Kidney (tissue), 14 donors: ENCODE measurements around the gene FUT8. TPM values are rescaled to one million over a fixed set of nuclear protein-coding genes. Genes with fewer than 3 reads are reported as not detected.

ENCODE experiments used
- DNase-seq, 5 donors: peaks; one replicate each; pipeline ENCODE4 v3.0.0-alpha.2; 2013 to 2020
- FAIRE-seq: peaks from 2 replicates; lab custom pipeline; 2012; peaks lifted over from hg19 to GRCh38; lab: Jason Lieb, UNC
- H3K27ac ChIP-seq, 2 donors: one replicate each; pipeline ENCODE4 v1.7.0; 2013; ENCODE audit warnings: low read depth in 2 of 2, low read length in 2 of 2, inconsistent platforms in 1 of 2
- H3K27me3 ChIP-seq: one replicate; pipeline ENCODE4 v1.7.1; 2013; ENCODE audit warnings: low read length, inconsistent platforms; ENCODE audit not compliant: control insufficient read depth, insufficient read depth
- H3K36me3 ChIP-seq, 3 donors: one replicate each; pipeline versions ENCODE4 v1.7.0 to v1.7.1; 2013; ENCODE audit warnings: low read length in 3 of 3, control low read depth in 1 of 3, inconsistent platforms in 1 of 3; ENCODE audit not compliant: insufficient read depth in 3 of 3, control insufficient read depth in 2 of 3
- H3K4me1 ChIP-seq, 3 donors: one replicate each; pipeline versions ENCODE4 v1.7.0 to v1.7.1; 2013; ENCODE audit warnings: low read length in 3 of 3, inconsistent platforms in 1 of 3, low read depth in 1 of 3; ENCODE audit not compliant: control insufficient read depth in 2 of 3, insufficient read depth in 2 of 3
- H3K4me3 ChIP-seq, 3 donors: one replicate each; pipeline versions ENCODE4 v1.7.0 to v1.8.1; 2013; ENCODE audit warnings: low read length in 3 of 3, control low read depth in 1 of 3, inconsistent platforms in 1 of 3
- H3K9ac ChIP-seq, 3 donors: one replicate each; pipeline versions ENCODE4 v1.7.0 to v1.7.1; 2013; ENCODE audit warnings: low read length in 3 of 3, control low read depth in 1 of 3, inconsistent platforms in 1 of 3
- H3K9me3 ChIP-seq, 3 donors: one replicate each; pipeline versions ENCODE4 v1.7.0 to v1.7.1; 2013; ENCODE audit warnings: low read length in 3 of 3, control low read depth in 1 of 3, inconsistent platforms in 1 of 3; ENCODE audit not compliant: control insufficient read depth in 2 of 3, insufficient read depth in 1 of 3
- intact Hi-C: fragments of 100-400 bp; cut with DNase I; formaldehyde crosslinking; loops from one replicate; pipeline ENCODE4 v1.11.1; 2022
- polyA plus RNA-seq: library from polyadenylated mRNA; stranded (reverse); fragments of 350-450 nt; fragmentation: Illumina TruSeq; extraction: RNeasy Lipid Tissue Mini Kit (QIAGEN cat#74804); gene quantifications from one replicate; pipeline ENCODE4 v1.2.3, GENCODE V29; 2014; ENCODE audit warnings: low read depth, low replicate concordance; ENCODE audit not compliant: insufficient read depth
- total RNA-seq: library from RNA; stranded (reverse); fragmentation: NEBNext Ultra II Directional; extraction: Animal tissue kit (Norgen Biotek cat#: 25700); gene quantifications from one replicate; pipeline ENCODE4 v1.2.1, GENCODE V29; 2021
- TF ChIP-seq, protein P1 (sequence below): IDR thresholded peaks from 3 replicates; pipeline ENCODE4 v1.5.1; 2012; ENCODE audit warnings: mild to moderate bottlenecking, moderate library complexity, borderline replicate concordance; ENCODE audit not compliant: insufficient read depth; ENCODE audit errors: extremely low read depth
- donor health status: control.
- donor health status: control.
- donor health status: control.
- donor health status: control.
- donor health status: control.
- donor health status: DM: yes; HTN: yes; CAD: no.
- donor health status: Normal renal cell carcinoma (clear cell type).

FUT8 gene
- total and polyA plus RNA-seq, 2 donors from 2014 or later, result 8.2 to 49.6 TPM

DNA sequence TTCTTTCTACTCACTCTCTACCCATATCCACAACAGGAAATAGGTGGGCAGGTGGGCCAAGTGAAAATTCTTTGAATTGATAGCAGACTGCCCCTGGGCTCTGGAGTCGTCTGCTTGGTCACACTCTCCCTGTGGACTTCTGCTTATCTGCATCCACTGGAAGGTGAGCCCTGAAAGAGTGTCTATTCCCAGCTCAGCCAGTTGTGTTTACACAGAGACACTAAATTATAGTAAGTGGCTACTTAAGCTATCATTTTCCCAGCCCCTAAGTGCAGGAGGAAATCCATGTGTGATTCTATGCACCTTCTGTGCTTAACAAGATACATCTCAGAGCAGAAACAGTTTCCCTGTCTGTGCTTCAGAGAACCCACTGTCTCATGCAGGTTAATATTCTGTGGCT lies 338.4 kb downstream of the FUT8 start:
- peak in 2 of 5 donors; percentile 32 to 45 for DNase-seq
- Histone ChIP-seq H3K4me1 (no peaks in the 10 kb centered on the region), H3K4me3 (no peak overlapping the region), H3K27me3 (no peaks in the 10 kb centered on the region), H3K9me3 (no peaks in the 10 kb centered on the region), H3K9ac (no peak overlapping the region), H3K27ac (no peak overlapping the region), H3K36me3 (no peaks in the 10 kb centered on the region)
- FAIRE-seq, result no peak
- TF ChIP-seq, protein P1, sequence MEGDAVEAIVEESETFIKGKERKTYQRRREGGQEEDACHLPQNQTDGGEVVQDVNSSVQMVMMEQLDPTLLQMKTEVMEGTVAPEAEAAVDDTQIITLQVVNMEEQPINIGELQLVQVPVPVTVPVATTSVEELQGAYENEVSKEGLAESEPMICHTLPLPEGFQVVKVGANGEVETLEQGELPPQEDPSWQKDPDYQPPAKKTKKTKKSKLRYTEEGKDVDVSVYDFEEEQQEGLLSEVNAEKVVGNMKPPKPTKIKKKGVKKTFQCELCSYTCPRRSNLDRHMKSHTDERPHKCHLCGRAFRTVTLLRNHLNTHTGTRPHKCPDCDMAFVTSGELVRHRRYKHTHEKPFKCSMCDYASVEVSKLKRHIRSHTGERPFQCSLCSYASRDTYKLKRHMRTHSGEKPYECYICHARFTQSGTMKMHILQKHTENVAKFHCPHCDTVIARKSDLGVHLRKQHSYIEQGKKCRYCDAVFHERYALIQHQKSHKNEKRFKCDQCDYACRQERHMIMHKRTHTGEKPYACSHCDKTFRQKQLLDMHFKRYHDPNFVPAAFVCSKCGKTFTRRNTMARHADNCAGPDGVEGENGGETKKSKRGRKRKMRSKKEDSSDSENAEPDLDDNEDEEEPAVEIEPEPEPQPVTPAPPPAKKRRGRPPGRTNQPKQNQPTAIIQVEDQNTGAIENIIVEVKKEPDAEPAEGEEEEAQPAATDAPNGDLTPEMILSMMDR, result no peak
- intact Hi-C loops, result no loop called here

DNA sequence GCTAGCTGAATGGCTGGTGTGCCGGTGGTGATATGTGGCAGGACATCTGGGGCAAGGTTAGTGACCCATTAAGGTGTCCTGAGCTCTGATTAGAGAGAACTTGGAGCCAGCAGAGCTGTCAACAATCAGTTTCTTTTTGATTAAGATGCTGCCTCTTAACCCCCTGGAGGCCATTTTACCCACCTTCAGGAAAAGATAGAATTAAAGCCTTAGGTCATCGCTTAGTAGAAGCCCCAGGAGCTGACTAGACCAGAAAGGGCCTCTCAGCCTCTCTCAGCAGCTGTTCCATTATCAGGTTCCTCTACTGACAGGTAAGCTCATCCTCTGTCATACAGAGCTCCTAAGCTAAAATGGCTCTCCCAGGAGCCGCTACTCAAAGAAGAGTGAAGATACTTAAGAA lies 339.0 kb downstream of the FUT8 start:
- no peaks in the 10 kb centered on the region for H3K27me3 ChIP-seq
- no peaks in the 10 kb centered on the region for H3K9me3 ChIP-seq
- TF ChIP-seq, protein P1, result no peak
- H3K4me3 ChIP-seq, result no peak overlapping the region
- FAIRE-seq (no peak), DNase-seq (no peak)
- no peaks in the 10 kb centered on the region for H3K4me1 ChIP-seq
- no peak overlapping the region for H3K27ac ChIP-seq
- intact Hi-C loops, result no loop called here
- H3K36me3 ChIP-seq, result no peaks in the 10 kb centered on the region
- no peak overlapping the region for H3K9ac ChIP-seq

DNA sequence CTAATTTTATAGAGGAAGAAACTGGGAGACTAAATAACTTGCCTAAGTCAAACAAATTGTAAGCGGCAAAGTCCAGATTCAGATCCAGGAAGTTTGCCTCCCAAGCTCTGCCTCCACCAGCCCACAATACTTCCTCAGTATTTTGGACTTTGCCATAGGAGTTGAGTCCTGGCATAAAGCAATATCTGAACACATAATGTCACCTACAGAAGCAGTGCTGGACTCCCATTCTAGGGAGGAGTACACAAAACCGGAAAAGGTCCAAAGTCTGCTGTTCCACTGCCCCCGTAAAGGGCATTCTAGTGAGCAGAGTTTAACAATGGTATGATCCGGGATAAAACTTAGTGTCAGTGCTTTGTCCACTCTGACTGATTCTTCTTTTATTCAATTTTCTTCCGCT lies 340.5 kb downstream of the FUT8 start:
- intact Hi-C loops, result no loop called here
- no peaks in the 10 kb centered on the region for H3K27me3 ChIP-seq
- no peaks in the 10 kb centered on the region for H3K36me3 ChIP-seq
- H3K4me3 ChIP-seq, result no peak overlapping the region
- DNase-seq, result no peak
- no peak for FAIRE-seq
- H3K4me1 ChIP-seq, result no peaks in the 10 kb centered on the region
- TF ChIP-seq, protein P1, result no peak
- no peak overlapping the region for H3K27ac ChIP-seq
- H3K9ac ChIP-seq, result no peak overlapping the region
- H3K9me3 ChIP-seq, result no peaks in the 10 kb centered on the region

- H3K27ac ChIP-seq, result no peak overlapping the region
- FAIRE-seq (no peak), DNase-seq (no peak)
- no peak overlapping the region for H3K9ac ChIP-seq
- H3K36me3 ChIP-seq, result no peaks in the 10 kb centered on the region
- no peaks in the 10 kb centered on the region for H3K27me3 ChIP-seq
- intact Hi-C loops, result no loop called here
- H3K9me3 ChIP-seq, result no peaks in the 10 kb centered on the region
- H3K4me3 ChIP-seq, result no peak overlapping the region
- TF ChIP-seq, protein P1, result no peak
- H3K4me1 ChIP-seq, result no peaks in the 10 kb centered on the region
These were observed 342.8 kb downstream of the FUT8 start for GRCh38 chr14:65755331-65755730.
